Measurements from ENCODE around the gene MYO7A. TPM values are rescaled to one million over a fixed set of nuclear protein-coding genes. Genes with fewer than 3 reads are reported as not detected.

The MYO7A gene
- total and polyA plus RNA-seq, 2 donors (not counting 3 experiments of a cell fraction or from before 2014, with no cell fraction given): 1.3 to 3.6 TPM

DNA sequence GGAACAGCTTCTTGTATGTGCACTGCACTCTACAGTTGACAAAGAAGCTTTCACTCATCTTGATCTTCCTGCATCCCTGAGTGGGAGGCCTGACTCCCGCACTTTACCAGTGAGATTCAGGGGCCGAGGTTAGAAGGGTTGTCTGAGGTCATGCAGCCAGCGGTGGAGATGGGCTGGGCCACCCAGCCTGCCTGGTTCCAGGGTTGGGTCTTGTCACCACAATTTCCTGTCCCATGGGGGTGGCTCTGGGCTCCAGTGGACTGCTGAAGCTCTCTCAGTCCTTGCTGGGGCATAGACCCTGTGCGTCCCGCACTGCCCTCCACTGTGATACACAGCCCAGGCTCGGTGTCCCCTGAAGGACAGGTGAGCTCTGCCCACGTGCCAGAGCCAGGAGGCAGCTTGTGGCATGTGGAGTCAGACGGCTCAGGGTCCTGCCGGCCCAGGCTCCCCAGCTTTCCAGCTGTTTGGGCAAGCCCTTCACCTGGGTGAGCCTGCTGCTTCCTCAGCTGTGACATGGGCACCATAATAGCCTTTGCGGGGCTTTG, 6.9 kb upstream of the MYO7A start:
- Histone ChIP-seq H3K36me3 (ENCODE audit: control insufficient read depth in 2 of 2, extremely low read depth in 1 of 2, insufficient read depth in 2 of 2, low read length in 2 of 2) (peaks cover 0 to 7% of the 10 kb centered on the region in 2 experiments), H4K20me1 (replicated peaks; ENCODE audit: control insufficient read depth, extremely low read depth, insufficient read depth, low read length) (no peaks in the 10 kb centered on the region), H3K9ac (replicated peaks; ENCODE audit: extremely low read depth, insufficient read depth, low read length) (no peak overlapping the region), H3K9me1 (replicated peaks; ENCODE audit: control insufficient read depth, extremely low read depth, insufficient read depth, low read length) (no peaks in the 10 kb centered on the region), H2AFZ (ENCODE audit: low read depth, low read length) (no peak overlapping the region), H3K4me1 (ENCODE audit: control insufficient read depth, extremely low read depth, insufficient read depth, low read length) (no peaks in the 10 kb centered on the region), H3K79me2 (ENCODE audit: control insufficient read depth, insufficient read depth, low read length) (no peaks in the 10 kb centered on the region), H3K27me3 (ENCODE audit: control insufficient read depth in 2 of 2, insufficient read depth in 2 of 2, low read length in 2 of 2) (no peaks in the 10 kb centered on the region), H3K4me3 (replicated peaks in 1 of 3; ENCODE audit: insufficient read depth in 1 of 3, low read depth in 1 of 3, low read length in 3 of 3) (no peak overlapping the region), H3K9me3 (replicated peaks; ENCODE audit: control insufficient read depth, insufficient read depth, low read length) (no peaks in the 10 kb centered on the region), H3K27ac (ENCODE audit: insufficient read depth, low read depth, low read length) (no peak overlapping the region), H3K4me2 (ENCODE audit: insufficient read depth, low read length) (no peak overlapping the region)
- TF ChIP-seq GATA2 (IDR thresholded peaks at IDR 0.05; ENCODE audit: insufficient read depth, insufficient read length, low read depth, low read length) (no peak), FOS (IDR thresholded peaks at IDR 0.05; ENCODE audit: borderline replicate concordance, insufficient read depth, low read length) (no peak), POLR2AphosphoS5 (IDR thresholded peaks at IDR 0.05; ENCODE audit: insufficient read depth, low read depth, low read length) (no peak), MYC (IDR thresholded peaks at IDR 0.05; ENCODE audit: low read depth, low read length) (no peak)
- ChIA-PET CTCF (interaction anchor here (0.7 to 2.6 kb wide), 7 partner anchors 8 to 427 kb away, joined by 3 to 11 read pairs (median 4); no protein-coding TSS in a partner anchor), POLR2A (no interaction called here)
- DNase-seq (ENCODE audit: low read depth, low spot score) (no peak), FAIRE-seq (no peak)
- no TSS peak for BruUV-seq (replicated peaks)
- intact Hi-C loops (cut with micrococcal nuclease): no loop called here
- dilution Hi-C loops (cut with MboI; ENCODE audit: extremely low pct_ligation_motif_present, low sequenced_read_pairs): no loop called here

DNA sequence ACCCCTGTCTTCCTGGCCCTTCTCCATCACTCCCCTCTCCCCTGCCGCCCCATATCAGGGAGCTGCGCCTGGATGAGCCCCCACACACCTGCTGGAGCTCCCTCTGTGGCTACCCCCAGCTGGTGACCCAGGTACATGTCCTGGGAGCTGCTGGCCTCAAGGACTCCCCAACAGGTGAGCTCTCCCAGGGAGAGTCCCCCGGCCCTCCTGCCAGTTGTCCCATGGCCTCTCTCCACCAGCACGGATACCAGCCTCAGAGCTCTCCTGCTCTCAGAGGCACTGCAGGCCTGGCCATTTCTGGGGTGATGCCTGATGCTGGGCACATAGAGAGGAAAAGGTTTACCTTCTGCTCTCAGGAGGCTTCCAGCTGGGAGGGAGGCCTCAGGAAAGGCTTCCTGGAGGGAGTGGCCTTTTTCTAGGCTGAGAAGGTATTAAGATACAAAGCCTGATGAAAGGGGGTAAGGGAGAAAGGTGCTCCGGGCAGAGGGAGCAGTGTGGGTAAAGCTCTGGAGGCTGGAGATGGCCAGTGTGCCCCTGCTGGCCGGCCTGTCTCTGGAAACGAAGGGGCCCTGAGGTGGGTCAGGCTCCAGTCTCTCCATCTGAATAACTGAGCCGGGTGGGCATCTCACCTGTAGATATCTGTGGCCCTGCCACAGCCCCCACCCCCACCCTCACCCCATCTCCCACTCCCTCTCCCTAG, 6.0 kb upstream of the MYO7A start:
- FAIRE-seq: no peak
- DNase-seq (ENCODE audit: low read depth, low spot score): no peak
- dilution Hi-C loops (cut with MboI; ENCODE audit: extremely low pct_ligation_motif_present, low sequenced_read_pairs): no loop called here
- no peaks in the 10 kb centered on the region for H3K4me1 ChIP-seq (ENCODE audit: control insufficient read depth, extremely low read depth, insufficient read depth, low read length)
- no peak overlapping the region for H2AFZ ChIP-seq (ENCODE audit: low read depth, low read length)
- H3K4me3 ChIP-seq (replicated peaks in 1 of 3; ENCODE audit: insufficient read depth in 1 of 3, low read depth in 1 of 3, low read length in 3 of 3): no peak overlapping the region
- H3K4me2 ChIP-seq (ENCODE audit: insufficient read depth, low read length): no peak overlapping the region
- H3K9me3 ChIP-seq (replicated peaks; ENCODE audit: control insufficient read depth, insufficient read depth, low read length): no peaks in the 10 kb centered on the region
- intact Hi-C loops (cut with micrococcal nuclease): no loop called here
- ChIA-PET CTCF (interaction anchor here (0.7 to 2.6 kb wide), 9 partner anchors 9 to 426 kb away, joined by 3 to 11 read pairs (median 4); no protein-coding TSS in a partner anchor), POLR2A (no interaction called here)
- no peaks in the 10 kb centered on the region for H3K9me1 ChIP-seq (replicated peaks; ENCODE audit: control insufficient read depth, extremely low read depth, insufficient read depth, low read length)
- no TSS peak for BruUV-seq (replicated peaks)
- TF ChIP-seq GATA2 (IDR thresholded peaks at IDR 0.05; ENCODE audit: insufficient read depth, insufficient read length, low read depth, low read length) (no peak), FOS (IDR thresholded peaks at IDR 0.05; ENCODE audit: borderline replicate concordance, insufficient read depth, low read length) (no peak), EZH2 (IDR thresholded peaks at IDR 0.05; ENCODE audit: borderline replicate concordance, low read depth, low read length, severe bottlenecking) (no peak), MYC (IDR thresholded peaks at IDR 0.05; ENCODE audit: low read depth, low read length) (no peak), JUN (IDR thresholded peaks at IDR 0.05; ENCODE audit: borderline replicate concordance, insufficient read depth, insufficient read length, low read depth) (no peak)
- TF ChIP-seq, protein P1, sequence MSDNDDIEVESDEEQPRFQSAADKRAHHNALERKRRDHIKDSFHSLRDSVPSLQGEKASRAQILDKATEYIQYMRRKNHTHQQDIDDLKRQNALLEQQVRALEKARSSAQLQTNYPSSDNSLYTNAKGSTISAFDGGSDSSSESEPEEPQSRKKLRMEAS (IDR thresholded peaks at IDR 0.05; ENCODE audit: insufficient read depth, insufficient read length): no peak
- no peak overlapping the region for H3K9ac ChIP-seq (replicated peaks; ENCODE audit: extremely low read depth, insufficient read depth, low read length)
- H3K27me3 ChIP-seq (ENCODE audit: control insufficient read depth in 2 of 2, insufficient read depth in 2 of 2, low read length in 2 of 2): no peaks in the 10 kb centered on the region
- no peaks in the 10 kb centered on the region for H3K79me2 ChIP-seq (ENCODE audit: control insufficient read depth, insufficient read depth, low read length)
- peaks cover 0 to 7% of the 10 kb centered on the region in 2 experiments for H3K36me3 ChIP-seq (ENCODE audit: control insufficient read depth in 2 of 2, extremely low read depth in 1 of 2, insufficient read depth in 2 of 2, low read length in 2 of 2)
- H3K27ac ChIP-seq (ENCODE audit: insufficient read depth, low read depth, low read length): no peak overlapping the region
- H4K20me1 ChIP-seq (replicated peaks; ENCODE audit: control insufficient read depth, extremely low read depth, insufficient read depth, low read length): no peaks in the 10 kb centered on the region

Data from endothelial cell of umbilical vein (primary cell).